ENCODE results near the gene SCAMP2.

The SCAMP2 gene

DNA sequence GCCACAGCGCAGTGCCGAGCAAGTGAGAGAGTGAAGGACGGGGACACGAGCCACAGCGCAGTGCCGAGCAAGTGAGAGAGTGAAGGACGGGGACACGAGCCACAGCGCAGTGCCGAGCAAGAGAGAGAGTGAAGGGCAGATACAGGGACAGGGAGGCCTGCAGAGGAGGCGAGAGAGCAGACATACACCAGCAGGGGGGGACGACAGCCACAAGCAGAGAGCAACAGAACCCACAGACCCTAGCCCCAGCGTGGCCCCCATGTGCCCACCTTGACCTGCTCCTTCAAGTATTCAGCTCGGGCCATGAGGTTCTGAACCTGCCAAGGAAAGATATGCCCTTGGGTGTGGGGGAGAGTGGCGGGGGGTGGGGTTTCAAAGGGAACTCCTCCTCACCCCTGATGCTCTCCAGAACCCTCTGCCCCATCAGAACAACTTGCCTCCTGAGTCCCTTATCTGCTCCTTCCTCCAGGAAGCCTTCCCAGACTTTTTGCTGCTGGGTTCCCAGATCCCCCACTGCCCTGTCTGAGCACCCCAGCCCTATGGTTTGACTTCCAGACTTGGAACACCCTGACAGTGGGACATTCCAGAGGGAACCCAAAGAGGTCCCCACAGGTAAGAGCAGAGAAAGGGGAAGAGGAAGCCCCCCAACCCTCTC is 35.6 kb downstream of the SCAMP2 start:
- no peak for DNase-seq

DNA sequence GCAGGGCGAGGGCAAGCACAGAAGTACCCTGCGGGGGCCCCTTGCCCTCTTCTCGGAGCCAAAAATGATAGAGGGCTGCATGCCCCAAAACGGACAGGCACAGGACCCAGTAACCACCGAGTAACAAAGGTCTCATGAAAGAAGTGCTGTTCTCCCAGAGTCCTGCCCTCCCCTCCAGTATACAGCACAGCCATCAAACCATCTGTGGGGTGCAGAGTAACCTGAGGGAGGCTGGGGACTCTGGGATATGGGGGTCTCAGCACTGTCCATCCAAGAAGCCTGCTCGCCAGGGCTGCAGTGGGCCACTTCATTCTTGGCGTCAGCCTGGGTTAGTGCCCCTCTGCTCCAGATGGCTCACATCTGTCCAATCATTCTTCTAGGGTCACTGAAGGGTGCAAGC is 36.3 kb downstream of the SCAMP2 start:
- DNase-seq: no peak

DNA sequence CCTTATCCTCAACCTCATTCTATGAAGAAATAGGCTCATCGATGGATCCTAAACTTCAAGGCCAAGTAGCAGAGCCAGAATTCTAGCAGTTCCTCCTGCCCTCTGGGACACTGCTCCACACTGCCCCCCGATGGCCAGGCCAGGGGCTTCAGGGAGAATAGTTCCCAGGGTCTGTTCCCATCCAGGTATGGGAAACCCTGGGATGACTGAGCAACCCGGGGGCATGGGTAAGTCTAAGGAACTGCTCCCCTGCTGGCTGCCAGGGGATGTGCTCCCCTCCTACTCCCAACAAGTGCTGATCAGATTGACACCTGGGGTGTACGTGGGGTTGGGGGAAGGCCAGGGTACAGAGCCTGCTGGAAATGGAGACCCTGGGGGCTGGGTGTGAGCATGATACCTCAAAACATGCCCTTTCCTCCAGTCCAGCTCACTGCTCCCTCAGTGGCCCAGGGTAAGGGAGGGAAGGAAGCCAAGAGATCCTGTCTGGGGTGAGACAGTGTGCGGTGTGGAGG is 37.8 kb downstream of the SCAMP2 start:
- DNase-seq: no peak

DNA sequence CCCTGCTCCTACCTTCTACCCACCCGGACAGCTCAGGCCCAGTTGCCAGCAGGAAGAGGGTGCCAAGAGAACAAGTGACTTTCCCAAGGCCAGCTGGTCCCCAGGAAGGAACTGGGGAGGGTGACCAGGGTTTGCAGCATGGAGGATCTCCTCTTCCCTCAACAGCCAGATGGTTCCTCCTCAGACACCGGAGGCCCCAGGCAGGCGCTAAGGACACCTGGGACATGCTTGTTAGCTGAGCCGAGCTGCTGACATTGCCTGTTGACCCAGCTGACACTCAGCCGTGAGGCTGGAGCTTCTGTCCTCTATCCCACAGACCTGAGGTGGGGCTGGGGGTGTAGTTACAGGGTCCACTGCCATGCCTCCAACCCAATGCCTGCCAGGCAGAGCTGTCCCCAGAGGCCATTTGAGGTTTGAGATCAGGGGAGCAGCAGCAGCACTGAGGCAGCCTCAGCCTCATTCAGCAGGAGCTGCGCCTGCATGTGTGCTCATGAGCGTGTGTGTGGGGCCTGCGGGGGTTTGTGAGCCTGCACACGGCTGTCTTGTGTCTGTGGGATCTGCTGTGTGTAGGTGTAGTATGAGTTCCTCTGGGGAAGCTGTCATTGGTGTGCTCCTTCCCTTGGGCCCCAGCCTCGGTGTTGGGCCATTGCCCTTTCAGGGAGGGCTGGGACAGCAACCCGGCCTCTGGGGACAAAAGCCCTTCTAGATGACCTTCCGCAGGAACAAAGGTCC is 39.6 kb downstream of the SCAMP2 start:
- no peak for DNase-seq

DNA sequence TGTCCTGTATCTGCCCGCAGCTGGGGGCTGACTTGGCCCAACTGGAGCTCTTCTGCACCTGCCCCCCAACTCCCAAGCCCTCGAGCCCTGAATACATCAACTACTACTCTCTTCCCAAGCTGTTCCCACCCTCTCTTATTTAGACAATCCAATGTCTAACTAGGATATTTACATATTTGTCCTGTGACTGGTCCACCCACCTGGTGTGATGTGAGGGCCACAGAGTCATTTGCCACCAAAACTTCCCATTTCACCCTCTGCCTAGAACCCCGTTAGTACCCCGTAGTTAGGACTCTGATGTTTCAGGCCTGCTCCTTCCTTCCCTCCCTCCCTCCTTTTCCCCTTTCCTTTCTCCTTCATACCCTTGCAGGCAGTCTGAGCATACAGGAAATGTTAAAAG is 40.3 kb downstream of the SCAMP2 start:
- no peak for DNase-seq

DNA sequence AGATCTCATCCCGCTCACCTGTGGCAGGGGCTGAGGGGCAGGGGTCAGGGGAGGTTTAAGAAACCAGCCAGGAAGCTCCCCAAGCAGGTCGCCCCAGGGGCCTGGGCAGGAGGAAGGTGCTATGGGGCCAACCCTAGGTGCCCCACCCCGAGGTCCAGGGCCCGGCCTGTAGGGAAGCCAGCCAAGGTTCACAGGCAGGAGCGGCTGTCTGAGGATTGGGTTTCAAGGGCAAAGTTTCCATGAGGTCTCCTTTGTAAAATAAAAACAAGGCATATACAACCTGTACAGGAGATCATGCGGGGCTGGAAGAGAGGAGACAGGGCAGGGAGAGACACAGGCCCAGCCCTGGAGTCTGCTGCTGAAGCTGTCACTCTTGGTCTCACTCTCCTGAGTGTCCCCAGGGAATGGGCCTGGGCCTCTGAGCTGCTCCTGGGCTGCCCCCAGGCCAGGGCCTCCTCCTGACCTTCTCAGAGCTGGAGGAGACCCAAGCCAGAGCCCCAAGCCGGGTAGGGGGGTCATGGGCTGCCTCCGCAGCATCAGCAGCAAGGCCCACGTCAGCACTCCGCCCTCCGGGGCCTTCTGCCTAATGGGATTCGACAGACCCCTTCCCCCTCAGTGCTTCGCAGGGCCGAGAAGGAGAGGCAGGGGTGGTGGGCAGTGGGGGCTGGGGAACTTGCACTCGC is 41.2 kb downstream of the SCAMP2 start:
- no peak for DNase-seq

DNA sequence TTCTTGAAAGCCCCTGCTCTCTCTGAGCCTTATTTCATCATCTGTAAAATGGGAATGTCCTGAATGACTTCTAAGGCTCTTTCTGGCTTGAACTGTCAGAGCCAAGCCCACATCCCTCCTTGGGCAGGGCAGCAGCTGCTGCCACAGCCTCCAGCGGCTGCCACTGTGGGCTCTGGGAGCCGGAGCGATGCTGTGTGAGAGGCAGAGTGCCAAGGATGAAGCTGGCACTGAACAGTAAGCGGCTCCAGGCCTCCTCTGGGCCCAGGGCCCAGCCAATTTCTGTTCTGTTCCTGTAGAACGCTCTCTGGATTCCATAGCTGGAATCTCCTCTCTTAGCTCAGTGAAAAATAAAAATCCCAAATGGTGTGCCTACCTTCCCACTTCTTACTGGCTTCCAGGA is 42.3 kb downstream of the SCAMP2 start:
- DNase-seq: no peak

DNA sequence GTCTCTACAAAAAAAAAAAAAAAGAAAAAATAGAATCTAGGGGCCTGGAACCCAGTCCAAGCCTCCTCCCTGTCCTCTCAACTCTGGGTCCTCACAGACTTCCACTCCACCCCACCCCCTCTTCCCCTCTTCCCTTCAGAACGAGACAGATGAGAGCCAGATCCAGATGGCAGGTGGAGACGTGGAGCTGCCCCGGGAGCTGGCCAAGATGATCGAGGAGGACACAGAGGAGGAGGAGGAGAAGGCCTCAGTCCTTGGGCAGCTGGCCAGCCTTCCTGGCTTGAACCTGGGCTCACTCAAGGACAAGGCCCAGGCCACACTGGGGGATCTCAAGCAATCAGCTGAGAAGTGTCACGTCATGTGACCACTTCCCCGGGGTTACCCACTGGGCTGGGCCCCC is 43.2 kb downstream of the SCAMP2 start:
- DNase-seq: no peak

DNA sequence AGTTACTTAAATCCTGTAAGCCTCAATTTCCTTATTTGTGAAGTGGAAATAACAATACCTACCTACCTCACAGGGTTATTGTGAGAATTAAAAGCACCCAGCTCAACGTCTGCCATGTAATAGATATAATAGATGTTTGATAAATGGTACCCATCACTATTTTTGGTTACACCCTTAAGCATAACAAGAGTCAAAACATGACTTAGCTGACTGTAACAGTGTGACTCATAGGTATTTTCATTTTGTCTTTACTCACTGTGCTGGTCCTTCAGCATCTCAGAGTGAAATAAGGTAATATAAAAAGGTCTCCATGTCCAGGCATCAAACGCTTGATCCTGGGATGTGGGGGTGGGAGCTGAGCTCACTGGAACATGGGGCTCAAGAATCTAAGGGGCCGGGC is 43.7 kb downstream of the SCAMP2 start:
- DNase-seq: no peak

DNA sequence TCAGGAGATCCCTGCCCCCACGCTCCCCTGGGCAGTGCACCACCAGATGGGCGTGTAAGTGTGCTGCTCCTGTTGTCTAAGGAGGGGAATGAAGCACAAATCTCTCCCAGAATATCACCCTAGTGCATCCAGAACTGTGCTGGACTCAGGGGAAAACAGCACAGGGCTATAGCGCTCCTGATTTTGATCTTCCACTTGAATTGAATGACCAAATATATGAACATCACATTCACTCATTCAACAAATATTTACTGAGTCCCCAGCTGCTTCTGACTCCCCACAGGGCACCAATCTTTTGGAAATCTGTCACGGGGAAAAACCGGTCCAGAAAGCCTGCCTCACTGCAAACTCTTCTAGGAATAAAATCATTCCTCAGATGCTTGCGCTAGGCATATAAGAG is 44.3 kb downstream of the SCAMP2 start:
- DNase-seq: no peak

DNA sequence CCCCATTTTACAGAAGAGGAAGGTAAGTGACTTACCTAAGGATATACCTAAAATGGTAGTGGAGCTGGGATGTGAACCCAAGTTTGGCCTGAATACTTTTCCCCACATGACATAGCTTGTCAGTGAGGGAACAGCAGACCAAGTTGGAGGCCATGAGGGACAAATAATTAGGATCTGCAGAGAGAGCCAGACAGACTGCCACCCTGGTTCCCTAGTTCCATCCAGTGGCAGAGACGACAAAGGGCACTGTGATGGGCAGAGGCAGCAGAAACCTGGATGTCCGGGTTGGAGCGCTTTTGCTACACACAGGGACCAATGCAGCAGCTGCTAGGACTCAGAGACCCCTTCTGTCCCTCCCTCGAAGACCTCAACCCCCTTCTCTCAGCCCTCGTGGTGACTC is 45.6 kb downstream of the SCAMP2 start:
- no peak for DNase-seq

DNA sequence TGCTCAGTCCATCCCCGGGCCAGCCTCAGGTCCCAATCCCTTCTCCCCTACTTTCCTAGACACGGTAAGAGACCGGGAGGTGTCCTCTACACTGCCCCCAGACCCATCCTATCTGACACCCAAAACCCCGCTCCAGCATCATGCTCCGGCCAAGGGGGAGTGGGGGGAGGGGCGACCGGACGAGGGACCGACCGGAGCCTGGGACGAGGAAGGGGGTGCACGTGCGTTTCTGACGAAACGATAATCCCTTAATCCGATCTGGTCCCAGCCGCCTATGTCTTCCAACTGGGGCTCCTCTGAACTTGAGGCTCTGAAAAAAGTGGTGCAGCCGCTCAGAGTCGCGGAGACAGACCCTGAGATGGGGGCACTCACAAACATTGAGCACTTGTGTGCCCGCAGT is 46.2 kb downstream of the SCAMP2 start:
- DNase-seq: no peak

DNA sequence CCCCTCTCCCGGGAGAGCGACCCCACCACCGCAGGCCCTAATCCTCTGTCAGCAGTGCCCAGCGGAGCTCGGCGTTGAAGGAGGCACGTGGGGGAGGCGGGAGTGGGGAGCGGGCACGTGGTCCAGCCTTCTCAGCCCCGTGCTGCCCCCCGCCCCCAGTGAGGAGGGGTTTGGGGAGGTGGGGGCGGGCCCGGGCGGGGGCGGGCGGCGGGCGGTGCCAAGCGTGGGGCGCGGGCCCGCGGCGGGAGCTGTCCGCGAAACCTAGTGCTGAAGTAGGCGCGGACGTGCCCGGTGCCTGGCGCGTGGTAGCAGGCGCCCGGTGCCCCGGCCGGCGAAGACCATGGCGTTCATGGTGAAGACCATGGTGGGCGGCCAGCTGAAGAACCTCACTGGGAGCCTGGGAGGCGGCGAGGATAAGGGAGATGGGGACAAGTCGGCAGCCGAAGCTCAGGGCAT is 46.8 kb downstream of the SCAMP2 start, which contains the start of gene CPLX3:
Gene CPLX3, plus strand, starts transcription at position 264 of the 456 bp plus-strand sequence. Its CDS starts 77 bp downstream, at position 341.
- DNase-seq: peak; percentile 73

DNA sequence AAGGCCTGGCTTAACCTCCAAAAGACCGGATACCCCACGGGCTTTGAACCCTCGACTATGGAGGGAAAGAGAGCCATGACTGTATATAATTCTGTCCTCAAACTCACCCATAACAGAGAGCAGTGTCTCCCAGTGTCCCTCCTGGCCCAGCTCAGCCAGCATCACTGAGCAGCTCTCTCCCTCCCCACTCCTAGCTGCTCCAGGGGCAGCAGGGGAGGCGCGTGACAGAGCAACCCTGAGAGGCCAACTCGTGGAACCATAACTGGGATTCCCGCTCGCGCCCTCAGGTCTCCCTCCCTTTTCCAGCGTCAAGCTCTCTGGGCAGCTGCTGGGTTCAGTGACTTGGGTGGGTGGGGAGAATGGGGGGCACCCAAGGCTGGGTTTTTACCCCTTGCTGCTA is 47.3 kb downstream of the SCAMP2 start:
- no peak for DNase-seq

DNA sequence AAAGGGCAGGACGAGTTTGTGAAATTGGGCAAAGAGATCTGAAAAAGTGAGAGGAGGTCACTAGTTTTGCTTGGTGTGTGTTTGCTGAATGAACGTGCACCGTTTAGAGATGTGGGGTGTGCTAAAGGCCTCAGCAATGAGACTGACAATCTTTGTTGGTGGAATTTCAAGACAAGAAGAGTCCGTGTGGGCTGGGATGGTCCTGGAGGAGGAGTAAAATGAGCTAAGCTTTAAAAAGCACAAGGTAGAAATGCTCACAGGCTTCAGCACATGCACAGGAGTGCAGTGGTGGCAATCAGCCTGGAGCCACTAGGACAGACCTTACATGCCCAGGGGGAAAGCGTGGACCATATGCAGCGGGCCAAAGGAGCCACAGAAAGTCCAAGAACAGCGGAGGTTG is 48.2 kb downstream of the SCAMP2 start:
- DNase-seq: no peak

DNA sequence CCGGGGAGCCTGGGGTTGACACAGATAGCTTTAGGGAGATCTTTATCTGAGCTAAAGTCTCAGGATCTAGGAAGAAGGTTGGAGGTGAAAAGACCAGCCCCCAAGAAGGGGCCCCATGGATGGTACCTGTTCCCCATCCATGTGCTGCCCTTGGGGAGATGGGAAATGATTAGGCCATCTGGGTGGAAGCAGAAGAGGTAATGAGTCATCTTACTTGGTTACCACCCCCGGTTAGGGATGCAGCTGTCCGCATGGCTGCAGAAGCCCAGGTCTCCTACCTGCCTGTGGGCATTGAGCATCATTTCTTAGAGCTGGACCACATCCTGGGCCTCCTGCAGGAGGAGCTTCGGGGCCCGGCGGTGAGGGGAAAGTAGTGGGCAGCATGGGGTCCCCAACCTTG is 49.8 kb downstream of the SCAMP2 start:
- DNase-seq: no peak

DNA sequence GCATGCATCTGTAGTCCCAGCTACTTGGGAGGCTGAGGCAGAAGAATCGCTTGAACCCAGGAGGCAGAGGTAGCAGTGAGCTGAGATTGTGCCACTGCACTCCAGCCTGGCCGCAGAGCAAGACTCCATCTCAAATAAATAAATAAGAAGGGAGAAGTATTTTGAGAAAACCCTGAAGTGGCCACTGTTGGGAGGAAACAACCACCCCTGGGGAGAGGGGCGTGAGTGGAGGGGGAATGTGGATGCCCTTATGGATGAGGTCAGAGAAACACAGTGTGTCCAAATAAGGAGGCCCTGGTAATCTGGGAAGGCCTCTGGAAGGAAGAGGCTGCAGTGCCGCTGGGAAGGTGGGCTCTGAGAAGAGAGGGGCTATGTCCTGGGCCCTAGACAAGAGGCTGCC is 50.9 kb downstream of the SCAMP2 start:
- DNase-seq: no peak

DNA sequence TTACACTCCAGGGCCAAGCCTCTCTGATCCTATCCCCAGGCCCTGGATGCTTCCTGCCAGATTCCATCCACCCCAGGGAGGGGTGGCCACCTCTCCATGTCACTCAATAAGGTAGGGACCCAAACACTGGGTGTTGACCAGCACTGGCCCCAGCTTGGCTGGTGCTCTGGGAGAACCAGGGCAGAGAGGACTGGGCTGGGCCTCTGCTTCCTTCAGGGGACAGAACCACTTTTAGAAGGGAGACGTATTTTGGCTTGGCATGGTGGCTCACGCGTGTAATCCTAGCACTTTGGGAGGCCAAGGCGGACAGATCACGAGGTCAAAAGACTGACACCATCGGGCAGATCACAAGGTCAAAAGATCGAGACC is 51.4 kb downstream of the SCAMP2 start:
- DNase-seq: no peak

DNA sequence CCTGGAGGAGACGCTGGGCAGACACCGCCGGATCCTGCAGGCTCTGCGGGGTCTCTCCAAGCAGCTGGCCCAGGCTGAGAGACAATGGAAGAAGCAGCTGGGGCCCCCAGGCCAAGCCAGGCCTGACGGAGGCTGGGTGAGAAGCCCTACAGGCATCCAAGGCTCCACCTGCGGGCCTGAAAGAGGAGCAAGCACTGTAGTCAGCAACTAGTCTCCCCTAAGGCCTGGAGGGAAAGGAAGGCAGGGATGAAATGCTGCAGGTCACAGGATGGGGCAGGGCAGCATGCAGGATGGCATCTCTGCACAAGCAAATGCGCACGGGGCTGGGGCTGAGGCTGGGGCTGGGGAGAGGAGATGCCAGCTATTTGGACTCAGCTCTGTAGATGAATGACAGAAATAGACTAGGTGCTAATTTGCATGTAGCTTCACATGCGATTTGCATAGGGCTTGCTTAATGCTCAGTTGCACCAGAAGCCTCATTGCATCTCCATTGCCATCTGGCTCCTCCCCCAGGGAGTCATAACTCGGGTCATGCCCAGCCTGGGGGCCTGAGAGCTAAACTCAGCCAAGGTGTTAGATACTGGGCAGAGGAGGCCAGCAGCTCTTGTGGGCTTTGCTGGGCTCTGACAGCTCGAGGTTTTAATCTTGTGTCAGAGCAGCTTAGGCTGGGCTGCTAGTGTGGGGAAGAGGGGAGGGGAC is 51.9 kb downstream of the SCAMP2 start:
- DNase-seq: no peak

DNA sequence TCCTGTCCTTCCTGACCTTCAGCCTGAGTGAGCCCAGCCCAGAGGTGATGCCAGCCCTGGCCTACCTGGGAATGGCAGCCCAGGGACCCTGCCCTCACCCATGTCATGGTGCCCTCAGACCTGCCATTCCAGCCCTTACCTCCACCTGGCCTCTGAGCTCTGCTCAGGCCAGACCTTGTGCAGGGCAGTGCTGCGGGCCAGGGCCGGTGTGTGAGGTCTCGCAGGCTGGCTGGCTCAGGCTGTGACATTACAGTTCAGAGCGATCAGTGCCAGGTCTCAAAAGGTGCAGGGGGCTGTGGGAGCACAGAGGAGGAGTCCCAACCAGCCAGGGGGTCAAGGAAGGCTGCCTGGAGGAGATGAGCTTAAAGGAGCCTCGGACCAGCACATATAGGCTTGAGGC is 53.1 kb downstream of the SCAMP2 start:
- DNase-seq: no peak

DNA sequence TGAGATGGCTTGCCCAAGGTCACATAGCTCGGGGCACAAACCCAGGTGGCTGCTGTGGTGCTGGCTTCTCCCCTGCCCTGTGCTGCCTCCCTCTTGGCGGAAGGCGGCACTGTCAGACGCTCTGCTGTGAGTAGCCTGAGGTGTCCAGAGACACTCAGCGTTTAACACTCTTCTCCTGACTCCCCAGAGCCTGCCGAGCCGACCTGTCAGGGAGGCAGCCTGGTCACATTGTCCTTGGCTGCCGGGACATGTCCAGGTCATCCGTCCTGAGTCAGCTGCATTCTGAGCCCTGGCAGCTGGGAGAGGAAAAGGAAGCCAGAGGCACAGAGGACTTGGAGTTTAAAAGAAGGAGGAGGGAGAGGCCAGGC is 55.8 kb downstream of the SCAMP2 start:
- DNase-seq: no peak

DNA sequence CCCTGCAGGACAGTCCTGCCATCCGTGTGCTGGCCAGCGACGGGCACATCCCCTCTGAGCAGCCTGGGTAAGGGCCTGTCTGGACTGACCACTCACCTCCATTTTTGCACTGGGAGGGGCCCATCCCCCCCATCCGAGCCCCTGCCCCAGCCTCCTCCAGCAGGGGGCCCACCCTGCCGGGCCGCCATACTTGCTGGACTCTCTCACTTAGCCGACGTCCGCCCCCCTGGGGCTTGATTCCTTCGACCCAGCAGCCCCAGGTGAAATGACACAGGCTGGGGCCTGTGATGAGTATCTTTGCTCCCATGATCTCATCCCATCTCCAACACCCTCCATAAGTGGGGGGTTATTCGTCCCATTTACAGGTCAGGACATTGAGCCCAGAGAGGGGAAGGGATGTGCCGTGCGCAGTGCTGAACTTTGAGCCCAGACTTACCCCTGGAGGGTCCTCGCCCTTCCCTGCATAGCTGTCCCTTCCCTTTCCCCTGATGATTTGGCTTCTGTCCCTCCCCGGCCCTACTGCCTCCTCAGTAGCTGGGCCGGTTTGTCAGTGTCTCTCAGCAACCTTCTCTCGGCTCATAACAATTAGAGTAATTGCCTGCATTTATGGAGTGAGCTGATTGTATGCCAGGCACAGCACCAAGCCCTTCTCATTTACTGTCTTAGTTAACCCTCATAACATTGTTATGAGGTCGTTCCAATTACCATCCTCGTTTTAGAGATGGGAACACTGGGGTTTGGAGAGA is 56.4 kb downstream of the SCAMP2 start:
- DNase-seq: no peak

DNA sequence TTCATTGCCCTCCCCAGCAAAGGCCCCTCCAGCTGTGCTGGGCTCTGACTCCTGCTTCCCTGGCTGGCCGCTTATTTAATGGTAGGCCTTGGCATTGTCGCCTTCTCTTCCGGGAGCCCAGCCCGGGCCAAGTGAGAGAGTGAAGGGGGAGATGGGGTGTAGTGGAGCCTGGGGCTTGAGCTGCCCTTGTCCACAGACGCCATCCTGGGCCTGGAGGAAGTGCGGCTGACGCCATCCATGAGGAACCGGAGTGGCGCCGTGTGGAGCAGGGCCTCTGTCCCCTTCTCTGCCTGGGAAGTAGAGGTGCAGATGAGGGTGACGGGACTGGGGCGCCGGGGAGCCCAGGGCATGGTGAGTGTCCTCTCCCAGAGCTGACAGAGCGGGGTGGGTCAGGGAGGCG is 57.2 kb downstream of the SCAMP2 start:
- DNase-seq: no peak
